GM18517 (cell line): ENCODE results near the gene PIN1.
"Not testable (repeated sequence)": the region's sequence is repeated elsewhere in the genome, so short reads cannot be mapped to it uniquely, and the experiment has no call there.

Experiments used
- ATAC-seq: cut with Tn5 transposase; IDR thresholded peaks from one replicate; pipeline ENCODE4 v1.9.1; 2021; ENCODE audit warnings: mild to moderate bottlenecking, moderate library complexity; ENCODE audit not compliant: unreplicated experiment

PIN1 gene

GRCh38 chr19:9834726-9835506 is at the start of gene PIN1:
Gene PIN1 (plus strand): TSS chr19:9835318. CDS start chr19:9835345, 27 bp downstream.
- ATAC-seq: peak; percentile 93

- peak; percentile 57 for ATAC-seq
Observed at GRCh38 chr19:9785367-9786331, 49.5 kb upstream of the PIN1 start.

GRCh38 chr19:9786342-9786741 is 48.8 kb upstream of the PIN1 start:
- no peak for ATAC-seq

- ATAC-seq: no peak
Observed at GRCh38 chr19:9786819-9787218, 48.3 kb upstream of the PIN1 start.

- ATAC-seq: not testable (repeated sequence)
Observed at GRCh38 chr19:9788604-9789003, 46.5 kb upstream of the PIN1 start.

GRCh38 chr19:9789066-9789465 is 46.1 kb upstream of the PIN1 start:
- no peak for ATAC-seq

GRCh38 chr19:9789579-9789978 is 45.5 kb upstream of the PIN1 start:
- not testable (repeated sequence) for ATAC-seq

- ATAC-seq: not testable (repeated sequence)
Observed at GRCh38 chr19:9791073-9791367, 44.1 kb upstream of the PIN1 start.

GRCh38 chr19:9791552-9792205 is 43.4 kb upstream of the PIN1 start:
- ATAC-seq: no peak

- ATAC-seq: no peak
Observed at GRCh38 chr19:9792206-9793070, 42.7 kb upstream of the PIN1 start.

GRCh38 chr19:9793071-9793591 is 42.0 kb upstream of the PIN1 start:
- ATAC-seq: no peak

GRCh38 chr19:9796113-9796773 is 38.9 kb upstream of the PIN1 start:
- peak; percentile 66 for ATAC-seq

- no peak for ATAC-seq
Observed at GRCh38 chr19:9797871-9798270, 37.2 kb upstream of the PIN1 start.

GRCh38 chr19:9799162-9799561 is 36.0 kb upstream of the PIN1 start:
- no peak for ATAC-seq

GRCh38 chr19:9801976-9802375 is 33.1 kb upstream of the PIN1 start:
- no peak for ATAC-seq

GRCh38 chr19:9806803-9807202 is 28.3 kb upstream of the PIN1 start:
- no peak for ATAC-seq

- ATAC-seq: no peak
Observed at GRCh38 chr19:9808855-9809824, 26.0 kb upstream of the PIN1 start.

GRCh38 chr19:9811139-9811538 is 24.0 kb upstream of the PIN1 start:
- no peak for ATAC-seq
